ENCODE results near the gene MMRN2. TPM values are rescaled to one million over a fixed set of nuclear protein-coding genes. Genes with fewer than 3 reads are reported as not detected.
"Not testable (repeated sequence)": the region's sequence is repeated elsewhere in the genome, so short reads cannot be mapped to it uniquely, and the experiment has no call there.

Gene MMRN2
- total RNA-seq (2021), result 0.09 TPM in 1 of 2 replicates, not detected in the other
- Bru-seq, nascent RNA, result percentile 2 among the genes with signal in this experiment
- BruChase-seq, experiment 1, labeled RNA remaining after a 2-hour chase, result percentile 10 among the genes with signal in this experiment
- BruChase-seq, experiment 2, labeled RNA remaining after a 6-hour chase, result percentile 6 among the genes with signal in this experiment
- long read RNA-seq, result 0 reads

- H3K9me3 ChIP-seq (ENCODE audit: low read depth, low read length, poor library complexity, severe bottlenecking), result no peaks in the 10 kb centered on the region
- no peaks in the 10 kb centered on the region for H3K27me3 ChIP-seq (replicated peaks; ENCODE audit: insufficient read depth, low read depth, low read length, poor library complexity)
- DNase-seq (ENCODE audit: low spot score), result no peak
- no TSS peak for BruUV-seq (replicated peaks)
- intact Hi-C loops (cut with micrococcal nuclease; ENCODE audit: unreplicated experiment), result no loop called here
- TF ChIP-seq, protein P1, sequence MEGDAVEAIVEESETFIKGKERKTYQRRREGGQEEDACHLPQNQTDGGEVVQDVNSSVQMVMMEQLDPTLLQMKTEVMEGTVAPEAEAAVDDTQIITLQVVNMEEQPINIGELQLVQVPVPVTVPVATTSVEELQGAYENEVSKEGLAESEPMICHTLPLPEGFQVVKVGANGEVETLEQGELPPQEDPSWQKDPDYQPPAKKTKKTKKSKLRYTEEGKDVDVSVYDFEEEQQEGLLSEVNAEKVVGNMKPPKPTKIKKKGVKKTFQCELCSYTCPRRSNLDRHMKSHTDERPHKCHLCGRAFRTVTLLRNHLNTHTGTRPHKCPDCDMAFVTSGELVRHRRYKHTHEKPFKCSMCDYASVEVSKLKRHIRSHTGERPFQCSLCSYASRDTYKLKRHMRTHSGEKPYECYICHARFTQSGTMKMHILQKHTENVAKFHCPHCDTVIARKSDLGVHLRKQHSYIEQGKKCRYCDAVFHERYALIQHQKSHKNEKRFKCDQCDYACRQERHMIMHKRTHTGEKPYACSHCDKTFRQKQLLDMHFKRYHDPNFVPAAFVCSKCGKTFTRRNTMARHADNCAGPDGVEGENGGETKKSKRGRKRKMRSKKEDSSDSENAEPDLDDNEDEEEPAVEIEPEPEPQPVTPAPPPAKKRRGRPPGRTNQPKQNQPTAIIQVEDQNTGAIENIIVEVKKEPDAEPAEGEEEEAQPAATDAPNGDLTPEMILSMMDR (conservative IDR thresholded peaks at IDR 0.05; ENCODE audit: low read depth, low read length), result no peak
- no peak for TF ChIP-seq EZH2 (IDR thresholded peaks at IDR 0.05; ENCODE audit: borderline replicate concordance, low read depth, low read length, poor library complexity, severe bottlenecking)
- peaks cover 25% of the 10 kb centered on the region for H3K4me1 ChIP-seq (ENCODE audit: insufficient read depth, low read length, poor library complexity, severe bottlenecking)
- H3K27ac ChIP-seq (ENCODE audit: low read depth, low read length, poor library complexity, severe bottlenecking), result no peak within 1 kb of the TSS
- ChIA-PET POLR2A (ENCODE audit: low non-redundant PET) (no interaction called here), CTCF (no interaction called here)
- no peaks in the 10 kb centered on the region for H3K36me3 ChIP-seq (ENCODE audit: insufficient read depth, low read length, poor library complexity, severe bottlenecking)
- H3K4me3 ChIP-seq (ENCODE audit: low read depth, low read length, poor library complexity, severe bottlenecking), result no peak within 1 kb of the TSS
Observed at GRCh38 chr10:86957471-86958115, at the start of gene MMRN2. TSS of gene MMRN2 (minus strand) at chr10:86957615. CDS start at chr10:86957541, 74 bp downstream.

DNA sequence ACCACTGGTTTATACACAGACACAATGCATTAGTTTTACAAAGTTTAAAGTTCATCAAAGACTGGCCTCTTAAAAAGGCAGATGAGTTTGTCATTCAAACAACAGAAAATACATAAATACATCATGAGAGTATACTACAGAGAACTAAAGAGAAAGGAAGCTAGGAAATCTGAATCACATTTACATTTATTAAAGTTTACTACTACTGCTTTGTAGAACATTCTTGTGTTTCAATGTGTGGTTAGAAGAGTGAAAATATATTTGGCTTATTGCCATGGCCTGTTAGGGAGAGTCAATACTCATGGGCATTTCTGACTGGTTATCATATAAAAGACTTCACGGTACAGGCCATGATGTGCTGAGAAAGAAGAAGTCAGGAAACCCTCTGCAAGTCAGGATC is 49.7 kb upstream of the MMRN2 start:
- H3K27ac ChIP-seq (ENCODE audit: low read depth, low read length, poor library complexity, severe bottlenecking); BruUV-seq (replicated peaks); H3K27me3 ChIP-seq (replicated peaks; ENCODE audit: insufficient read depth, low read depth, low read length, poor library complexity); H3K36me3 ChIP-seq (ENCODE audit: insufficient read depth, low read length, poor library complexity, severe bottlenecking); CTCF ChIA-PET; H3K4me1 ChIP-seq (ENCODE audit: insufficient read depth, low read length, poor library complexity, severe bottlenecking); H3K4me3 ChIP-seq (ENCODE audit: low read depth, low read length, poor library complexity, severe bottlenecking); intact Hi-C loops (cut with micrococcal nuclease; ENCODE audit: unreplicated experiment); POLR2A ChIA-PET (ENCODE audit: low non-redundant PET); DNase-seq (ENCODE audit: low spot score); H3K9me3 ChIP-seq (ENCODE audit: low read depth, low read length, poor library complexity, severe bottlenecking): not testable (repeated sequence)

DNA sequence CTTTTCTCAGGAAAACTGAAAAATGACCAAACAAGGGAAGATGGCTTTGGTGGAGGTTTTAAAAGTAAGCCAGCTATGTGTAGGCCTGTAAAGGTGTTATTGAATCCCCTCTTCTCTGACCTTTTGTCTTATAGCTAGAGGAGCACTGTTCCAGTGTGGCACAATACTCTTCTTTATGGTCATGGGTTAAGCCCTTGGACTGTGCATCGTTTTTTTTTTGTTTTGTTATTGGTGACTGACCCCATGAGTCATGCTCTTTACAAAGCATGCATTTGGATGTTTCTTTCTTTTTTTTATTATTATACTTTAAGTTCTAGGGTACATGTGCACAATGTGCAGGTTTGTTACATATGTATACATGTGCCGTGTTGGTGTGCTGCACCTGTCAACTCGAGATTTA is 43.1 kb upstream of the MMRN2 start:
- no peak for DNase-seq (ENCODE audit: low spot score)
- TF ChIP-seq EZH2 (IDR thresholded peaks at IDR 0.05; ENCODE audit: borderline replicate concordance, low read depth, low read length, poor library complexity, severe bottlenecking), result no peak
- TF ChIP-seq, protein P1 (conservative IDR thresholded peaks at IDR 0.05; ENCODE audit: low read depth, low read length), result no peak
- ChIA-PET CTCF (no interaction called here), POLR2A (ENCODE audit: low non-redundant PET) (no interaction called here)
- H3K27ac ChIP-seq (ENCODE audit: low read depth, low read length, poor library complexity, severe bottlenecking), result no peak overlapping the region
- no peaks in the 10 kb centered on the region for H3K36me3 ChIP-seq (ENCODE audit: insufficient read depth, low read length, poor library complexity, severe bottlenecking)
- H3K4me3 ChIP-seq (ENCODE audit: low read depth, low read length, poor library complexity, severe bottlenecking), result no peak overlapping the region
- no peaks in the 10 kb centered on the region for H3K4me1 ChIP-seq (ENCODE audit: insufficient read depth, low read length, poor library complexity, severe bottlenecking)
- intact Hi-C loops (cut with micrococcal nuclease; ENCODE audit: unreplicated experiment), result no loop called here
- no TSS peak for BruUV-seq (replicated peaks)
- H3K27me3 ChIP-seq (replicated peaks; ENCODE audit: insufficient read depth, low read depth, low read length, poor library complexity), result no peaks in the 10 kb centered on the region
- H3K9me3 ChIP-seq (ENCODE audit: low read depth, low read length, poor library complexity, severe bottlenecking), result no peaks in the 10 kb centered on the region

GRCh38 chr10:86999802-87000403 is 42.5 kb upstream of the MMRN2 start:
- CTCF ChIA-PET; BruUV-seq (replicated peaks); H3K9me3 ChIP-seq (ENCODE audit: low read depth, low read length, poor library complexity, severe bottlenecking); H3K27ac ChIP-seq (ENCODE audit: low read depth, low read length, poor library complexity, severe bottlenecking); H3K27me3 ChIP-seq (replicated peaks; ENCODE audit: insufficient read depth, low read depth, low read length, poor library complexity); DNase-seq (ENCODE audit: low spot score); H3K36me3 ChIP-seq (ENCODE audit: insufficient read depth, low read length, poor library complexity, severe bottlenecking); H3K4me3 ChIP-seq (ENCODE audit: low read depth, low read length, poor library complexity, severe bottlenecking); intact Hi-C loops (cut with micrococcal nuclease; ENCODE audit: unreplicated experiment); H3K4me1 ChIP-seq (ENCODE audit: insufficient read depth, low read length, poor library complexity, severe bottlenecking); POLR2A ChIA-PET (ENCODE audit: low non-redundant PET): not testable (repeated sequence)
